Neural cell (in vitro differentiated cells): Measurements from ENCODE around the gene SPOCK1. TPM values are rescaled to one million over a fixed set of nuclear protein-coding genes. Genes with fewer than 3 reads are reported as not detected.

Experiments used
- H2AFZ ChIP-seq: fragments of 200-600, 300-800 bp; sonication (generic), shearing (Covaris generic); 2 replicates; pipeline ENCODE4 v1.6.0; 2014; ENCODE audit warnings: low read depth, mild to moderate bottlenecking, antibody characterized with exemption, low read length, moderate library complexity
- H3F3A ChIP-seq: fragments of 200-600 bp; shearing (Covaris generic); 2 replicates; pipeline ENCODE4 v1.6.1; 2016; ENCODE audit warnings: mild to moderate bottlenecking, moderate library complexity, mixed read lengths, antibody characterized with exemption, low read length; ENCODE audit not compliant: insufficient read depth, poor library complexity, severe bottlenecking
- H3K27ac ChIP-seq: fragments of 200-600, 300-800 bp; sonication (generic), shearing (Covaris generic); 2 replicates; pipeline ENCODE4 v1.5.1; 2014; ENCODE audit warnings: mild to moderate bottlenecking, low read length, moderate library complexity
- H3K27me3 ChIP-seq: fragments of 300-800, 200-600 bp; sonication (generic), shearing (Covaris generic); 2 replicates; pipeline ENCODE4 v1.6.0; 2014; ENCODE audit warnings: mild to moderate bottlenecking, low read depth, low read length, moderate library complexity; ENCODE audit not compliant: insufficient read depth
- H3K36me3 ChIP-seq: fragments of 300-800, 200-600 bp; sonication (generic), shearing (Covaris generic); 2 replicates; pipeline ENCODE4 v1.5.1; 2014; ENCODE audit warnings: mild to moderate bottlenecking, antibody characterized with exemption, low read length, moderate library complexity; ENCODE audit not compliant: insufficient read depth
- H3K4me2 ChIP-seq: fragments of 300-800, 200-600 bp; sonication (generic), shearing (Covaris generic); 2 replicates; pipeline ENCODE4 v1.6.0; 2014; ENCODE audit warnings: mild to moderate bottlenecking, low read length
- H3K4me3 ChIP-seq: fragments of 300-800, 200-600 bp; sonication (generic), shearing (Covaris generic); 2 replicates; pipeline ENCODE4 v1.5.1; 2014; ENCODE audit warnings: mild to moderate bottlenecking, low read length, moderate library complexity
- H3K79me2 ChIP-seq: fragments of 200-600 bp; shearing (Covaris generic); replicated peaks from 2 replicates; pipeline ENCODE4 v1.6.0; 2014; ENCODE audit warnings: mild to moderate bottlenecking, low read length, moderate library complexity; ENCODE audit not compliant: insufficient read depth
- H3K9ac ChIP-seq: fragments of 300-800, 200-600 bp; sonication (generic), shearing (Covaris generic); 2 replicates; pipeline ENCODE4 v1.6.1; 2016; ENCODE audit warnings: mild to moderate bottlenecking, low read length, mixed read lengths
- H3K9me2 ChIP-seq: fragments of 200-600 bp; shearing (Covaris generic); 2 replicates; pipeline ENCODE4 v1.6.1; 2016; ENCODE audit warnings: mild to moderate bottlenecking, low read length, mixed read lengths; ENCODE audit not compliant: insufficient read depth
- H3K9me3 ChIP-seq: fragments of 200-600, 300-800 bp; sonication (generic), shearing (Covaris generic); 2 replicates; pipeline ENCODE4 v1.6.1; 2016; ENCODE audit warnings: mild to moderate bottlenecking, mixed run types, low read length, moderate library complexity, mixed read lengths
- H4K20me1 ChIP-seq: fragments of 200-600 bp; shearing (Covaris generic); 2 replicates; pipeline ENCODE4 v1.6.1; 2016; ENCODE audit warnings: mild to moderate bottlenecking, mixed run types; ENCODE audit not compliant: insufficient read depth
- CTCF ChIP-seq: fragments of 450-650 bp; IDR thresholded peaks from 2 replicates; pipeline ENCODE4 v1.5.1; 2014; ENCODE audit warnings: antibody characterized with exemption, mild to moderate bottlenecking, moderate library complexity; ENCODE audit not compliant: poor library complexity, severe bottlenecking
- EP300 ChIP-seq: fragments of 450-650 bp; conservative IDR thresholded peaks from 2 replicates; pipeline ENCODE4 v1.6.1; 2014; ENCODE audit warnings: antibody characterized with exemption, mild to moderate bottlenecking, moderate library complexity; ENCODE audit not compliant: poor library complexity, severe bottlenecking
- EZH2 ChIP-seq: fragments of 200-600, 300-800 bp; shearing (Covaris generic), sonication (generic); IDR thresholded peaks from 2 replicates; pipeline ENCODE4 v1.6.1; 2014; ENCODE audit warnings: antibody characterized with exemption, low read length, borderline replicate concordance, mild to moderate bottlenecking; ENCODE audit not compliant: insufficient read depth, poor library complexity, severe bottlenecking
- MXI1 ChIP-seq: fragments of 450-650 bp; conservative IDR thresholded peaks from 2 replicates; pipeline ENCODE4 v1.6.1; 2014; ENCODE audit warnings: antibody characterized with exemption, mild to moderate bottlenecking; ENCODE audit not compliant: poor library complexity, severe bottlenecking
- POLR2AphosphoS5 ChIP-seq: IDR thresholded peaks from 2 replicates; pipeline ENCODE4 v1.6.1; 2012
- RAD21 ChIP-seq: fragments of 450-650 bp; conservative IDR thresholded peaks from 2 replicates; pipeline ENCODE4 v1.6.1; 2014; ENCODE audit warnings: antibody characterized with exemption, mild to moderate bottlenecking, moderate library complexity
- REST ChIP-seq: IDR thresholded peaks from 2 replicates; pipeline ENCODE4 v1.6.1; 2012; ENCODE audit warnings: borderline replicate concordance
- SMC3 ChIP-seq: fragments of 450-650 bp; conservative IDR thresholded peaks from 2 replicates; pipeline ENCODE4 v1.6.1; 2014; ENCODE audit warnings: antibody characterized with exemption, mild to moderate bottlenecking, moderate library complexity; ENCODE audit not compliant: poor library complexity
- TAF1 ChIP-seq: IDR thresholded peaks from 2 replicates; pipeline ENCODE4 v1.6.1; 2012; ENCODE audit warnings: low read depth
- polyA plus RNA-seq: library from polyadenylated mRNA; depleted of rRNA; stranded (reverse); fragments of >200 nt; gene quantifications from 2 replicates; pipeline ENCODE4 v1.2.3, GENCODE V29; 2014

The SPOCK1 gene
- polyA plus RNA-seq, 1 donor from 2014 or later = 33.6 TPM

- no peak for TF ChIP-seq EZH2
- no peak for TF ChIP-seq POLR2AphosphoS5
- no peak for TF ChIP-seq TAF1
- no peak for TF ChIP-seq RAD21
- no peak for TF ChIP-seq REST
- TF ChIP-seq MXI1 = no peak
- TF ChIP-seq CTCF = no peak
- TF ChIP-seq EP300 = no peak
- TF ChIP-seq SMC3 = no peak
- H3F3A ChIP-seq = no peaks in the 10 kb centered on the region
- no peak overlapping the region for H2AFZ ChIP-seq
- H3K9me2 ChIP-seq = no peaks in the 10 kb centered on the region
- no peaks in the 10 kb centered on the region for H4K20me1 ChIP-seq
- H3K27ac ChIP-seq = no peak overlapping the region
- no peaks in the 10 kb centered on the region for H3K9me3 ChIP-seq
- no peaks in the 10 kb centered on the region for H3K79me2 ChIP-seq
- no peak overlapping the region for H3K4me3 ChIP-seq
- no peaks in the 10 kb centered on the region for H3K27me3 ChIP-seq
- H3K9ac ChIP-seq = no peak overlapping the region
- H3K36me3 ChIP-seq = no peaks in the 10 kb centered on the region
- no peak overlapping the region for H3K4me2 ChIP-seq
Measured at GRCh38 chr5:137004279-137004678, 494.8 kb downstream of the SPOCK1 start.

GRCh38 chr5:137001026-137001569 lies 498.0 kb downstream of the SPOCK1 start:
- H3K4me3 ChIP-seq = no peak overlapping the region
- H2AFZ ChIP-seq = no peak overlapping the region
- no peaks in the 10 kb centered on the region for H3K79me2 ChIP-seq
- H3K27ac ChIP-seq = no peak overlapping the region
- no peaks in the 10 kb centered on the region for H3K36me3 ChIP-seq
- H3K27me3 ChIP-seq = no peaks in the 10 kb centered on the region
- H3F3A ChIP-seq = no peaks in the 10 kb centered on the region
- no peaks in the 10 kb centered on the region for H4K20me1 ChIP-seq
- no peak overlapping the region for H3K9ac ChIP-seq
- TF ChIP-seq EZH2 = no peak
- no peak for TF ChIP-seq TAF1
- no peak for TF ChIP-seq RAD21
- TF ChIP-seq POLR2AphosphoS5 = no peak
- TF ChIP-seq MXI1 = no peak
- no peak for TF ChIP-seq SMC3
- TF ChIP-seq CTCF = no peak
- TF ChIP-seq REST = no peak
- no peak for TF ChIP-seq EP300
- no peaks in the 10 kb centered on the region for H3K9me2 ChIP-seq
- no peaks in the 10 kb centered on the region for H3K9me3 ChIP-seq
- H3K4me2 ChIP-seq = no peak overlapping the region
